GM21825 (cell line): ENCODE measurements around the gene NAGK.
"Not testable (repeated sequence)": the region's sequence is repeated elsewhere in the genome, so short reads cannot be mapped to it uniquely, and the experiment has no call there.

Source experiments
- ATAC-seq: cut with Tn5 transposase; IDR thresholded peaks from one replicate; pipeline ENCODE4 v1.9.1; 2021; ENCODE audit warnings: mild to moderate bottlenecking, moderate library complexity; ENCODE audit not compliant: unreplicated experiment

NAGK gene

DNA sequence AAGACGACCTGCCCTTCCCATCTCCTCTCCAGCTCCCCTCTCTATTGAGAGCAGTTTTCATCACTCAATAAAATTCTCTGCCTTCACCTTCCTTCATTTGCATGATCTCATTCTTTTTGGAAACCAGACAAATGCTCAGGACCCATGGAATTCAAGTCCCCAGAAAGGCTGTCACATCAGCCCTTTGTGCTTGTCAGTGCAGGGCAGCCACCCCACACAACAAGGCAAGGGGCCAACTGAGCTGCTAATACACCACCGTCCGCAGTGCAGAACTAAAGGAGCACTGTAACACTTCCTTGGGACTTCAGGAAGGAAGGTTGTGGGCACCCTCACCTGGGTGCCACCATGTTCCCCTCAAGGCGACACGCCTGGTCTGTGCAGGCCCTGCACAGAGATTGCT lies 35.4 kb downstream of the NAGK start:
- ATAC-seq = no peak

DNA sequence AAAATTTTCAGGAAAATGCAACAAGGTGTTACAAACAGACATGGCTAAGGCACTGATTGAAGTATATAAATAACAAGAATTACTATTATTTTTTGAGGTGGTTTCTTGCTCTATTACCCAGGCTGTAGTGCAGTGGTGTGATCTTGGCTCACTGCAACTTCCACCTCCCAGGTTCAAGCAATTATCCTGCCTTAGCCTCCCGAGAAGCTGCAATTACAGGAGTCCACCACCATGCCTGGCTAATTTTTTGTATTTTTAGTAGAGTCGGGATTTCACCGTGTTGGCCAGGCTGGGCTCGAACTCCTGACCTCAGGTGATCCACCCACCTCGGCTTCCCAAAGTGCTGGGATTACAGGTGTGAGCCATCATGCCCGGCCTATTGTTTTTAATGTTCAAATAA lies 38.0 kb downstream of the NAGK start:
- not testable (repeated sequence) for ATAC-seq

DNA sequence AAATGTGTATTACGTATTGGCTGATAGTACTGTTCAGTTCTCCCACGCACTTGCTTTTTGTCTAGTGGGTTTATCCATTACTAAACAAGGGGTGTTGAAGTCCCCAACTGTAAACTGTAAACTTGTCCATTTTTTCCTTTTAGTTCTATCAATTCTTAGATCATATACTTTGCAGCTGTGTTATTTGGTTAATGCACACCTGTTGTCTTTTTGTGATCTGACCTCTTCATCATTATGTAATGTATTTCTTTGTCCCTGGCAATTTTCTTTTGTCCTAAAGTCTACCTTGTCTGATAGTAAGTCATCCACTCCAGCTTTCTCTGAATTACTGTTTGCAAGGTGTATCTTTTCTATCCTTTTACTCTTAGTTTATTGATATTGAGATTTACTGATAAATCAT lies 39.6 kb downstream of the NAGK start:
- no peak for ATAC-seq

DNA sequence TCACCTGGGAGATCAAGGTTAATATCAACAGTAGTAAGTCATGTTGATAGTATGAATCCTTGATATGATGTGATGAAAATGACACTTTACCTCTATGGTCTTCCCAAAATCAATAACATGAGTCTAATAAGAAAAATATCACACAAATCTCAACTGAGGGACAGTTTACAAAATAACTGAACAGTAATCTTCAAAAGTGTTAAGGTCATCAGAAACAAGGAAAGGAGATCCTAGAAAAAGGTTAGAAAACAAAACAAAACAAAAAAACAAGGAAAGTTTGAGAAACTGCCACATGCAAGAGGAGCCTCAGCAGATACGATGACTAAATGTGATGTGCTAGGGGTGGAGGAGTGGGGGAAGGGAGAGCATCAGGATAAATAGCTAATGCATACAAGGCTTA lies 45.4 kb downstream of the NAGK start:
- ATAC-seq = no peak

DNA sequence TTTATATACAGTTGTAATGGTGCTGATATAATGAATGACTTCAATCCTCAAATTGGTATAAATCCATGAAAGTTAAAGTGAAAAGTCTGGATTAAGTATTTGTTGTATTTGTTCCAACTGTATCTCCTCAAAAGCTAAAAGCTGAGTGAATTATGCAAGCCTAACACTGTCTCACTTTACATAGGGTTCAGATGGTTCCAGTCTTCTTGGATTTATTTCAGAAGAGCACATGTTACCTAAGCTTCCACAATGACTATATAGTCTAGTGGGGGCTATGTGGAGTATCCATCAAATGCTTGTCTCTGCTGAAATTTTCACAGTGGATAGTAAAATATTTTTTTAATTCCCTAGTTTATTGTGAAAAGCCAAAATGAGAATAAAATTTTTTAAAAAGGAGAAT lies 48.6 kb downstream of the NAGK start:
- no peak for ATAC-seq

DNA sequence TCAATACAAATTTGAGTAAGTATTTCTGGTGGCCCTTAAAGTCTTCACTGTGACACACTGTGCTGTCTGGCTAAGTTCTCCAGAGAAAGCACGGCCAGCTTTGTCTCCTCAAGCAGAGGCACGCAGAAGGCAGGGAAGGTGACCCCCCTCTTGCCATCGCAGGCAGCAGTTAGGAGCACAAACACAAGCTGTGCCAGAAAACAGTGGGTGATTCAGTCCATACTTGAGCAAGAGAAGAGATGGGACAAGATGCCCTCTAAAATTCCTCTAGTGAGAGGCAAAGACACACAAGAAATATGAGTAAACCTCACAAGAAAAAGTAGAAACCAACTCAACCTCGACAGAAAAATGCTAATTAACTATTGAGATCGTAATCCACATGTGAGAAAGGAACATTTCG lies 51.7 kb downstream of the NAGK start:
- no peak for ATAC-seq

DNA sequence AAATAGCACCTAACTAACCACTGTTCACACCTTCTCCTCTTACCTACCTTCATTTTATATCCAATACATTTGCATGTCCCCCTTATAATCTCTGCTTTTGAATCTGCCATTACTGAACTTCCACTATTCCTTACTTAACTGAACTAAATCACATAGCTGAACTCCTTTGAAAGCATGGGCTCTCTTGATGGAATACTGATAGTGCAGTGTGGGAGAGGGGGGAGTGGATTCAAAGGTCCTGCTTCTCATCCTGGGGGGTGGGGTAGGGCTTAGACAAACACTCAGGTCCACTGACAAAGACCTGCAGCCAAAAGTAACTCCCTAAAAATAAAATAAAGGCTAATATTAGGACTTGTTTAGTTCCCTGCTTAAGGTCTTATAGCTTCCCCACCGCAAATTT lies 53.0 kb downstream of the NAGK start:
- no peak for ATAC-seq

DNA sequence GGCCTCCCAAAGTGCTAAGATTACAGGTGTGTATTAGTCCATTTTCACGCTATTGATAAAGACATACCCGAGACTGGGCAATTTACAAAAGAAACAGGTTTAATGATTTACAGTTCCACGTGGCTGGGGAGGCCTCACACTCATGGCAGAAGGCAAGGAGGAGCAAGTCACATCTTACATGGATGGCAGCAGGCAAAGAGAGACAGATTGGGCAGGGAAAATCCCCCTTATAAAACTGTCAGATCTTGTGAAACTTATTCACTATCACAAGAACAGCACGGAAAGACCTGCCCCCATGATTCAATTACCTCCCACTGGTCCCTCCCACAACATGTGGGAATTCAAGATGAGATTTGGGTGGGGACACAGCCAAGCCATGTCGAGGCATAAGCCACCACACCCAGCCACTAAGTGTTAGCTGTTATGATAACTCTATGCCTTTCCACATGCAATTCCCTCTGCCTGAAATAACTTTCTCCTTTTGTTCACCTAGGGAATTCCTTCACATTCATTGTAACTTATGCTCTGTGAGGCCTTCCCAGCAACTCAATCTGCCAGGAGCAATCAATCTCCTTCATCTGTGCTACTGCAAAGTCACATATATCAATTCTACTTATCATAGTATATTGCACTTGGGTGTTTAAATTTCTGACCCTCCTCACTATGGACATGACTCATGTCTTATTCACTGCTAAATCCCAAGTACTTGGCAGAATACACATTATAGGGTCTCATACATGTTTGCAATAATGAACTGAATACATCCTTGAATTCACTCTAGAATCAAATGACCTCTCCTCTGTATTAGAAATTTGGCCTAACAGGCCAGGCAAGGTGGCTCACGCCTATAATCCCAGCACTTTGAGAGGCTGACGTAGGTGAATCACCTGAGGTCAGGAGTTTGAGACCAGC lies 54.2 kb downstream of the NAGK start:
- ATAC-seq = no peak

DNA sequence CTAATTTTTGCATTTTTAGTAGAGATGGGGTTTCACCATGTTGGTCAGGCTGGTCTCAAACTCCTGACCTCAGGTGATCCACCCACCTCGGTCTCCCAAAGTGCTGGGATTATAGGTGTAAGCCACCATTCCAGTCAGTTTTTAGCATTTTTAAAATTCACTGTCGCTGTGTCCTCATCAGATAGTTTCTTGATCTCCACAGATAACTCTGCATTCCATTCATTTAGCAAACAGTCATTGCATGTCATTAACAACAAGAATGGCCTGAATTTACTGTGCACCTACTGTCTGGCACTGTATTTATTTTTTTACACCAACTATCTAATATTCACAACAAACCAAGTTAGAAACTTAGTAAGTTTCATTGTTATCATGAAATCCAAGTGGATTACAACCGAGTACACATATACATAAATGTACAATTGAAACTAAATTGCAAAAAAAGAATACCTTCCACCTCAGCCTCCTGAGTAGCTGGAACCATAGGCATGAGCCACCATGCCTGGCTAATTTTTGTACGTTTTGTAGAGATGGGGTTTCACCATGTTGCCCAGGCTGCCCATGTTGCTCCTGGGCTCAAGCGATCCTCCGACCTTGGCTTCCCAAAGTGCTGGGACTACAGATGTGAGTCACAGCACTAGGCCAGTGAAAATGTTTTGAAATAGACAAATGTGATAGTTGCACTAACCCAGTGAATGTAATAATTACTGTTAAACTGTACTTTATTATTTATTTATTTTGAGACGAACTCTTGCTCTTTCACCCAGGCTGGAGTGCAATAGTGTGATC lies 57.3 kb downstream of the NAGK start:
- no peak for ATAC-seq

DNA sequence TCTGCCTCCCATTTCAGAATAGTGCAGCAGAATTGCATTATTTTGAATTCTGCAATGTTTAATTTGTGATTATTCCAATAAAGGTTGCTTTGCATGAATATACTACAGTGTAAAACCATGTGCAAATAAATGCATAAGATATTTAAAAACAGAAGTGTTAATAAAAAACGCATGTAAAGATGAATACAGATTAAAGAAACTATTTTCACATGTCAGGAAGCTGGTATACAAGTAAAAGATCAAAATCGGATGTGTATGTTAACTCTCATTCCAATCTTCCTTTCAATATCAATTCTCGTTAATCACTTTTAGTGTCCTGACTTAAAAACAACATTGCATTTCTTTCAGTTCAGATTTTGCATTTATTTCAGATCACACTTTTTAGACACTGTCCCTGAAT lies 58.5 kb downstream of the NAGK start:
- no peak for ATAC-seq
